GM18858 (cell line): ENCODE data around the gene PSG3.
"Not testable (repeated sequence)": the region's sequence is repeated elsewhere in the genome, so short reads cannot be mapped to it uniquely, and the experiment has no call there.

ENCODE experiments used
- ATAC-seq: cut with Tn5 transposase; IDR thresholded peaks from one replicate; pipeline ENCODE4 v1.9.1; 2021; ENCODE audit not compliant: unreplicated experiment

Gene PSG3

DNA sequence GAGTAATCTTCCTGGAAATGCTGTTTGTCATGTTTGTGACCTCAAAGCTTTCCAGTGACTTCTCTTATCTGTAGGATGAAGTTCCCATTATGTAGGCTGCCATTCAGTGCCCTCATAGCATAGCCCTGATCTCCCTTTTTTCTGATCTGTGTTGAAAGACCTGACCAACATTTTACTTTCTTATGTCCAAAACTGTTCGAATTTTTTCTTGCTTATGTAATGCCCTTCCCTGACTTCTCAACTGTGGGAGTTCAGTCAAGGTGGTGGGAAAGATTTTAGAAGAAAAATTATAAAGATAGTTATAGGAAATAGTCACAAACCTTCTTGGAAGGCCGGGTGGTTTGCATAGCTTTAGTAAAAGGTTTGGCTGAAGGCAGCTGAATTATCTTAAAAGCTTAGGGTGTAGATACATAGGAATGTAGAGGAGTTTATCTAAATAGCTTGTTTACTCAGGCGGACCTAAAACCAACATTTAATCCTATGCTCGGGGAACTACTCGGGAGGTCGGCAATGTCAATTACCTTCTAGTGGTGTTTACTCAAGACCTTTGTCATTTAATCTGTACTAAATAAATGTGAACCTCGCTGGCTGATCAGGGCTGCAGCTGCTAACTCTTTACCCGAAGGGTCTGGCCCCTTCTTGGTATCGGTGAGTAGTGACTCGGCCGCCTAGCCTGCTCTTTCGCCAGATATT, 44.3 kb downstream of the PSG3 start:
- ATAC-seq, result no peak

- no peak for ATAC-seq
These were observed 46.4 kb downstream of the PSG3 start for GRCh38 chr19:42693760-42694350.

GRCh38 chr19:42683917-42684513, 56.3 kb downstream of the PSG3 start:
- no peak for ATAC-seq

- ATAC-seq, result not testable (repeated sequence)
These were observed 64.0 kb downstream of the PSG3 start for GRCh38 chr19:42676326-42676725.

GRCh38 chr19:42674549-42674948, 65.7 kb downstream of the PSG3 start:
- ATAC-seq, result not testable (repeated sequence)
